Suppressor macrophage treated with lipopolysaccharide for 4 hours (primary cell): ENCODE data around the gene TMEM202.
"Not testable (repeated sequence)": the region's sequence is repeated elsewhere in the genome, so short reads cannot be mapped to it uniquely, and the experiment has no call there.

Experiments used
- DNase-seq: peaks from one replicate; pipeline ENCODE4 v3.0.0-alpha.2; 2020

TMEM202 gene

GRCh38 chr15:72404841-72405240 lies 6.7 kb downstream of the TMEM202 start:
- no peak for DNase-seq

DNA sequence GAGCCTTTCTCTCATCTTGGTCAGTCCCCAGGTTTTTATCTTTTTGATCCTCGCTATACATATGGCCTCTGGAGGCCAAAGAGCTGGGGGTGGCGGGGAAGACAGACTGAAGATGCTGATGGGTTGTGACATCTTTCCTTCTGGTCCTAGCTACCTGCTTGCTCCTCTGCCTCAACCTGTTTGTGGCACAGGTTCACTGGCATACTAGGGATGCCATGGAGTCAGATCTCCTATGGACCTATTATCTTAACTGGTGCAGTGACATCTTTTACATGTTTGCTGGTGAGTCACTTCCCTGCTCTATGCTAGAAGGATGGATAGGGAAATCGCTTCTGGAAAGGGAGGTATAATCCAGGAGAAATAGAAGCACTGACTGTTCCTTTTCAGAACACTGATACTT lies 8.8 kb downstream of the TMEM202 start:
- no peak for DNase-seq

DNA sequence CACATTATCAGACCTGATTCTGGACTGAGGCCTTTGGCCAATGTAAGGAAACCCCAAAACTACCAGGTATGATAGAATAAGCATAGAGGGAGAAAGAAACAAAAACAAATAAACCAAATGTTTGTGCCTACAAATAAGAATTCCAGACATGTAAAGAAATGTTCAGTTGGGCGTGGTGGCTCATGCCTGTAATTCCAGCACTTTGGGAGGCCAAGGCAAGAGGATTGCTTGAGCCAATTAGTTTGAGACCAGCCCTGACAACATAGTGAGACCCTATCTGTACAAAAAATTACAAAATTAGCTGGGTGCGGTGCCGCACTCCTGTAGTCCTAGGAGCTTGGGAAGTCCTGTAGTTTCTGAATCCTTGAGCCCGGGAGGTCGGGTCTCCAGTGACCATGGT lies 13.0 kb downstream of the TMEM202 start:
- no peak for DNase-seq

- no peak for DNase-seq
Observed at GRCh38 chr15:72411544-72411943, 13.4 kb downstream of the TMEM202 start.

GRCh38 chr15:72413337-72413736 lies 15.2 kb downstream of the TMEM202 start:
- not testable (repeated sequence) for DNase-seq

- no peak for DNase-seq
Observed at GRCh38 chr15:72415304-72415703, 17.2 kb downstream of the TMEM202 start.

DNA sequence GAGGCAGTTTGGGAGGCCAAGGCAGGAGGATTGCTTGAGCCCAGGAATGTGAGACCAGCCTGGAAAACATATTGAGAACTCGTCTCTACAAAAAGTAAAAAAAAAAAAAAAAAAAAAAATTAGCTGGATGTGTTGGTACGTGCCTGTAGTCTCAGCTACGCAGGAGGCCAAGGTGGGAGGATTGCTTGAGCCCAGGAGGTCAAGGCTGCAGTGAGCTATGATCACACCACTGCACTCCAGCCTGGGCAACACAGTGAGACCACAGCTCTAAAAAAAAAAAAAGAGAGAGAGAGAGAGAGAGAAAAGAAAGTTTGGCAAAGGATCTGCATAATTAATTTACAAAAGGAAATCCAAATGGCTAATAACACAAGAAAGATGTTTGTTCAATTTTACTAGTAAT lies 21.7 kb downstream of the TMEM202 start:
- DNase-seq = not testable (repeated sequence)

GRCh38 chr15:72420576-72420975 lies 22.5 kb downstream of the TMEM202 start:
- peak; percentile 50 for DNase-seq

- no peak for DNase-seq
Observed at GRCh38 chr15:72421484-72421883, 23.4 kb downstream of the TMEM202 start.

GRCh38 chr15:72423256-72423655 lies 25.2 kb downstream of the TMEM202 start:
- DNase-seq = no peak

- no peak for DNase-seq
Observed at GRCh38 chr15:72426753-72427152, 28.6 kb downstream of the TMEM202 start.

DNA sequence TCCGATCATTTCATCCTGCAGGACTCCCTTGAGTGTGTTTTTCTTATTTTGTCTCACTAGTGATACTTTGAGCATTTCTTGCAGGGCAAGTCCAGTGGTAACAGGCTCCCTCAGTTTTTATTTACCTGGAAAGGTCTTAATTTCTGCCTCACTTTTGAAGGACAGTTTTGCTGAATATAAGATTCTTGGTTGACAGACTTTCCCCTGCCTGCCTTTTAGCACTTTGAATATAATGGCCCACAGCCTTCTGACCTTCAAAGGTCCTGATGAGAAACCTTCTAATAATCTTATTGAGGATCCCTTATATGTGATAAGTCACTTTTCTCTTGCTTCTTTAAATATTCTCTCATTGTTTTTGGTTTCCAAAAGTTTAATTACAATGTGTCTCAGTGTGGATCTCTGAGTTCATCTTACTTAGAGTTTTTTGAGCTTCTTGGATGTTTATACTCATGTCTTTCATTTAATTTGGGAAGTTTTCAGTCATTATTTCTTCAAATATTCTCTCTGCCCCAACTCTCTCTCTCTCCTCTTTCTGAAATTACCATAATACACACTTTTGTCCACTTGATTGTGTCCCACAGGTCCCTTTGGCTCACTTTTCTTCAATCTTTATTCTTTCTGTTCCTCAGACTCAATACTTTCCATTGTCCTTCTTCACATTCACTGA lies 39.7 kb downstream of the TMEM202 start:
- DNase-seq = no peak

GRCh38 chr15:72442848-72443247 lies 44.7 kb downstream of the TMEM202 start:
- DNase-seq = not testable (repeated sequence)

- no peak for DNase-seq
Observed at GRCh38 chr15:72445426-72445825, 47.3 kb downstream of the TMEM202 start.

- no peak for DNase-seq
Observed at GRCh38 chr15:72450805-72451204, 52.7 kb downstream of the TMEM202 start.

DNA sequence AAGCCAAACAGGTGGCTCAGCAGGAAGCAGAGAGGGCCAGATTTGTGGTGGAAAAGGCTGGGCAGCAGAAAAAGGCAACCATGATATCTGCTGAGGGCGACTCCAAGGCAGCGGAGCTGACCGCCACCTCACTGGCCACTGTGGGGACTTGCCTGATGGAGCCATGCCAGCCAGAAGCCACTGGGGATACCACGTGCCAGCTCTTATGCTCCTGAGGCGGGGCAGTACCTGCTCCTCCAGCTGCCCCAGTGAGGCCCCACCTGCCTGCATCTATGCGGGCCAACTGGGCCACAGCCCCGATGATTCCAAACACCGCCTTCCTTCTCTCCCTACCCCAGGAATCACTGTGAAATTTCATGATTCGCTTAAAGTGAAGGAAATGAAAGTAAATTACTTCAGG lies 53.1 kb downstream of the TMEM202 start:
- no peak for DNase-seq

- DNase-seq = no peak
Observed at GRCh38 chr15:72456684-72457083, 58.6 kb downstream of the TMEM202 start.
